HG03442 (cell line): ENCODE results near the gene GPD1L.
"Not testable (repeated sequence)": the region's sequence is repeated elsewhere in the genome, so short reads cannot be mapped to it uniquely, and the experiment has no call there.

Experiments used
- ATAC-seq: cut with Tn5 transposase; IDR thresholded peaks from one replicate; pipeline ENCODE4 v1.9.1; 2021; ENCODE audit warnings: mild to moderate bottlenecking, moderate library complexity; ENCODE audit not compliant: unreplicated experiment

The GPD1L gene

GRCh38 chr3:32177702-32178198, 71.3 kb downstream of the GPD1L start:
- ATAC-seq, result peak; percentile 73

- no peak for ATAC-seq
Measured at GRCh38 chr3:32180141-32180784, 73.8 kb downstream of the GPD1L start.

DNA sequence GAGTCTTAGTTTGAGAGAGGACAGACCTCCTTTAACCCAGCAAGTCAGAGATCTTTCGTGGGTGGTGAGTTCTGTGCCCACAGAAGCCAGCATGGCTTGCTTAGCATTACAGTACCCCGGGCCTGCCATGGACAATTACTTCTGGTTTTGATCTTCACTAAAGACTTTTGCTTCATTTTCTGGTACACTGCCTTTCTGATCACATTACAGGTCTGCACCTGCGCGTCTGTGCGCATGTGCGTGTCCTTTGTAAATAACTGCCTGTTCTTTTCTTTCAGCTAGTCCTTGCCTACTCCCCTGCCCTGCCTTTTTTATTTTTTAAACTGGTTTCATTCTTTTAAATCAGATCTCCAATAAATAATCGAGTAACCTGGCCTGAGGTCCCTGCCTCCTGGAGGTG, 74.9 kb downstream of the GPD1L start:
- no peak for ATAC-seq

DNA sequence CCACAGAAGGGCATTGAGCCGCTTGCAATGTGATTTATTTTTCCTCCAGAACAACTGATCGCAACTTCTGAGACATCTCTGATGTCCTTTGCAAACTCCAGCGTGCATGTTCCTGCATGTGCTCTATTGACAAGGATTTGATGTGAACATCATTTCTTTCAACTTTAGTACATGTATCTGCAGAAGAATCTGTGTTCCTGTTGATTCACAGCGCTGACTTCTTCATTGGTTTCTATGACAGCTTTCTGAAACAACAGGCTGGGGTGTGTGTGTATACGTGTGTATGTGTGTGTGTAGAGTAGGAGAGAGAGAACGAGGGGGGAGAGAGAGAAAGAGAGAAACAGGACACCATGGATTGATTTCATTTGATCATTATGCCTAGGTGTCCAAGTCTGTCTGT, 75.4 kb downstream of the GPD1L start:
- no peak for ATAC-seq

DNA sequence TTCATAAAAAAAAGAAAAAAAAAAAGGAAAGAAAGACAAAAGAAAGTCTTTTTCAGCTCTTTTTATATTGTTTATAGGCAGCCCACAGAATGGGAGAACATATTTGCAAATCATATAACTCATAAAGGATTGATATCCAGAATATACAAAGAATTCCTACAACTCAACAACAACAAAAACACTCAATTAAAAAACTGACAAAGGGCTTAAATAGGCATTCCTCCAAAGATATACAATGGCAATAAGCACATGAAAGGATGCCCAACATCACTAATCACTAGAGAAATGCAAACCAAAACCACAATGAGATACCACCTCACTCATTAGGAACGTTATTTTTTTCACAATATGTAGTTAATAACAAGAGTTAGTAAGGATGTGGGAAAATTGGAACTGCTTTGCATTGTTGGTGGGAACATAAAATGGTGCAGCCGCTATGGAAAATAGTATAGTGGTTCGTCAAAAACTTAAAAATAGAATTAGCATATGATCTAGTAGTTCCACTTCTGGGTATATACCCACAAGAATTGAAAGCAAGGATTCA, 77.8 kb downstream of the GPD1L start:
- ATAC-seq, result no peak

DNA sequence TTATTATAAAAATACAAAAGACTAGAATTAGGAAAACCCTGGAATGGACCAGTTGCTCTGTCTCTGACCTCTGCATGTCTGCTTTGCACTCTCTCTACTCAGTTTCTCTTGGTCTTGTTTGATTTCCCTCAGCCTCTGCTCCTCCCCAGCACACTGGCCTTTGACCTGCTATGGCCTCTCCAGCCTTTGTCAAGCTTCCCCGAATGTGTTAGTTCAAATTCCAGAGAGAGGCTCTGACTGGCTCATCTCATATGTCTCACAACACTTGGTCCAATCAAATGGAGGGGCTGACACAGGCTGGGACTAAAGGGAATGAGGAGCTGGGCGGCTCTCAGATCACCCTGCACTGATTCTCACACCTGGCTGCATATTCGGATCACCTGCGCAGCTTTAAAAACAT, 79.7 kb downstream of the GPD1L start:
- ATAC-seq, result no peak

DNA sequence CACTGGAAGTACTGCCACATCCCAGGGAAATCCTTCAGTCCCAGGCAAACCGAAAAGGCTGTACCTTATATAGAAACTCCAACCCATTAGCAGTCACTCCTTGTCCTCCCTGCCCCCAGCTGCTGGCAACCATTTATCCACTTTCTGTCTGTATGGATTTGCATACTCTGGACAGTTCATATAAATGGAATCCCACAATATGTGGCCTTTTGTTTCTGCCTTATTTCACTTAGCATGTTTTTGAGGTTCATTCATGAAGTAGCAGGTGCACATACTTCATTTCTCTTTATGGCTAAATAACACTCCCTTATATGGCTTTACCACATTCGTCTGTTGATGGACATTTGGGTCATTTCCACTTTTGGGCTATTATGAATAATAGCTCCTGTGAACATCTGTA, 80.5 kb downstream of the GPD1L start:
- ATAC-seq, result no peak

- ATAC-seq, result no peak
Measured at GRCh38 chr3:32189693-32190092, 83.3 kb downstream of the GPD1L start.

- ATAC-seq, result not testable (repeated sequence)
Measured at GRCh38 chr3:32190556-32190955, 84.1 kb downstream of the GPD1L start.

DNA sequence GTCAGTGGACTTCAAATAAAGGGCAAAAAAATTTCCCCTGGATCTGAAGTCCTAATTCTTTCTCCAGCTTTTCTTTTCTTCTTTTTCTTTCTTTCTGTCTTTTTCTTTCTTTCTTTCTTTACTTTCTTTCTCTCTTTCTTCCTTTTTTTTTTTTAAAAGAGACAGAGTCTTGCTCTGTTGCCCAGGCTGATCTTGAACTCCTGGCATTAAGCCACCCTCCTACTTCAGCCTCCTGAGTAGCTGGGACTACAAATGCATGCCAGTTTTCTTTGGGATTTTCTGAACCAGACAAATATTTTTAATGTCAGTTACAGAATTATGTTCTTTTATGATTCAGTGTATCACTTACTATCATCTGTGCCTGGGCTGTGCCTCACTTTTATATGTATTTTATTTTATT, 86.7 kb downstream of the GPD1L start:
- no peak for ATAC-seq

DNA sequence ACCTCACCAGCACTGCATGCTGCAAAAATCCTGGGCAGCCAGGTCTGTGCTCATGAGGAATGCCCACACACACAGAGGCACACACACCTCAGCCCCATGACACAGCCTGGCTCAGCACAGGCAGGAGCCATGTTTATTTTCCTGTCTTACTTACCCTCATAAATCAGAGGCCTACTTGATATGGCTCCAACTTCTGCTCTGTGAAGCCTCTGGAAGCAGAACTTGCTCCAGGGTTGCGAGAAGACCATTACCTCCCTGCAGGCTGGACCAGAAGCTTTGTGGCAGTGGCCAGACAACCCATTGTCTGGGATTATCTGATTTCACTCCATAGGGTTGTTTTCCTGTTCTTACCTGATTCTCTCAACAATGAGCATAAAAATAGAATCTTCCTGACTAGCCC, 88.2 kb downstream of the GPD1L start:
- ATAC-seq, result no peak

- ATAC-seq, result no peak
Measured at GRCh38 chr3:32195995-32196540, 89.6 kb downstream of the GPD1L start.

DNA sequence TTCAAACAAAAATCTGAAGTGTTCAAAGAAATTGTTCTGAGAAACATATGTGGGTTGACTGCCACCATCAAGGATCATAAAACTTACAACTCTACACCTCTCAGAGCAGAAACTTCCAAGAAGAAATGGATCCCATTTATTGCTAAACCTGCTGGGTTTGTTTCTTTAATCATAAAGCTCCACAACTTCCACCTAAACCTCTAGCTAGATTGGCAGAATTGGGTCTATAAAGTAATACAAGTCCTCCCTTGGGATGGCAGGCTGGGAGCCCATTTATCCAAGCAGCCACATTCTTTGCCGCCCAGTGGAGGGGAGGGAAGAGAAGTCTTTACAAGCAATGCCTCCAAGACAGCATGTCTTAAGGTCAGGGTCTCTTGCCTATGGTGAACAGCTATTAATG, 91.6 kb downstream of the GPD1L start:
- no peak for ATAC-seq

DNA sequence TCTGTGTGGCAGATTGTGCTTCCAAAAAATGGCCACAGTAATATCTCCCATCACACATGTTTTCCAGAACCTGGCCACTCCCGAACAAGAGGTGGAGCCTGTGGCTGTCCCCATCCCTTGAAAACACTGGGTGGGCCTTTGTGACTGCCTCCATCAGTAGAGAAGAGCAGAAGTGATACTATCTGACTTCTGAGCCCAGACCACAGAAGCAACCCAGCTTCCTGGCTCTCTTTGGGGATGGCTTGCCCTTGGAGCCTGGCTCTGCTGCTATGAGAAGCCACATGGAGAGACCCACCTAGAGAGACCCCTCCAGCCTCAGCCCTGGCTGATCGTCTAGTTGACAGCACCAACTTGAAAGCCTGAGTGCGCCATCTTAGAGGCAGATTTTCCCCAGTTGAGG, 92.3 kb downstream of the GPD1L start:
- ATAC-seq, result no peak

GRCh38 chr3:32200490-32200889, 94.1 kb downstream of the GPD1L start:
- ATAC-seq, result no peak

DNA sequence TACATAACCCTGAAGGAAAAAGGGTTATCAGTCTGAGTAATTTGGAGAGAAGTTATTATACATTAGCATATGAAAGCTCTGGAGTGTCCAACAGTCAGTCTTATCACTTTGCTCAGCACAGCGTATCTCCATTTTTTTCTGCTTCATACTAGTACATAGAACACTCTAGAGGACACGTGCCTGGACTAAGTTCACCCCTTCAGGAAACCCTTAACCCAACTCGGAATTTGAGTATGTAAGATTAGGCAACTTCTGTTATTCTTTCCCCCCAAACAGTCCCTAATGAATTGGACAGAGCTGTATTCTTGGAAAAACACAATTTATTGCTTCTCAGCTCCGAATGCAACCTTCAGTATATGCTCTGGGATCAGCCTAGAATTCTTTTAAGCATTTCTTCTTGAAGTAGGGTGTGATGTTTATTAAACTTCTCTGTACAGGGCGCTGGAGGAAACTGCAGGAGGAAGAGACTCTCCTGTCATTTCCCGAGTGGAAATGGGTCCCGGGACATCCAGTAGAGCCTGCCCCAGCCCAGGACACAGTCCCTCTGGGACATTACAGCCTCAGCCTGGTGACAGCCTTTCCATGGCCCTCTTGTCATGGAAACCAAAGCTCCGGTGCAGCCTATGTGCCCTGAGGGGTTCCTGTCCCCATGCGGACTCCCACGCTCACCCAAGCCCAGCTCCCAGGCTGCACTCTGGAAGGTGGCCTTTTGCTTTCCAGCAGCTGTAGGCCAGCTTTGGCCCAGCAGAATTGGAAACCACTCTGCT, 94.8 kb downstream of the GPD1L start:
- ATAC-seq, result no peak

- ATAC-seq, result no peak
Measured at GRCh38 chr3:32202496-32202895, 96.1 kb downstream of the GPD1L start.

GRCh38 chr3:32203854-32204253, 97.4 kb downstream of the GPD1L start:
- ATAC-seq, result no peak

DNA sequence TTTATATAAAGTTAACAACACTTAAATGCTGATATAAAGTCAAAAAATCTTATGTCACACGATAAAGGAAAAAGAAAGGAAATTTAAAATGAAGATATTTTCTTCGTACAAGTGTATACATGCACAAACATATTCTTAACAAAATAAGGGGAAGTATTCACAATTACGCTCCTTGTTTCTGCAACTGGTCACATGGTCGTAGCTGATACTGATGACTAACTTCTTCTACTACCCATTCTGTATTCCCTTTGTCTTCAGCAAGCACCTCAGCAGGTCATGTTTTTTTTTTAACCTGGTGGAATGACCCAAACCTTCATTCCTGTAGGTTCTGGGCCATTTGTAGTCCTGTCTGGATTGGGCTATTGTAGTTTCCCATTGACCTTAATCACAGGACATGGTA, 102.0 kb downstream of the GPD1L start:
- ATAC-seq, result no peak

GRCh38 chr3:32215185-32215584, 108.8 kb downstream of the GPD1L start:
- no peak for ATAC-seq

DNA sequence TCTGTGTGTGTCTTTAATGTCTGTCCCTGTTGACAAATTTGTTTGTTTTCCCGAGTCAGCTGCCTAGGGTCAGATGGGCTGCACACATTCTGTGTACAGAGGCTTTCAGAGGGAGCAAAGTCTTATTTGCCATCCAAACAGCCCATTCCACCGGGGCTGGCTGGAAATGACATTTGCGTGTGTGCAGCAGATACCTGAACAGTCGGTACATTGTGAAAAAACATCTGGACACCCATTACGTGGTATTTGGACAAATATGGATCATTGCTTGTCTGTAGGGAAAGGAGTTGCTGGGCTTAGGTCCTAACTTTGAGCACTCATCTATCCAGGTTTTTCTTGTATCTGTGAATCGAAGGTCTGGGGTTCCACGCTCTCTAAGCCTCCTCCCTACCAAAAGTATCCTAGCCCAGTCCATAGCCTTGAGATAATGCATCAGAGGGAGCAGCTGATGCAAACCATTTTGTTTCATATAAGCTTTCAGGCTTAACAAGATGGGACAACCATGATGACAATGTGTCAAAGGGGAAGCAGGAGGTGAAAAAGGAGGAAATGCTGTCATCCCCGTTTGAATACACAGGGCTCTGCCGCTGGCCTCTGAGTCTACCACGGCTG, 109.9 kb downstream of the GPD1L start:
- no peak for ATAC-seq

GRCh38 chr3:32217339-32217738, 110.9 kb downstream of the GPD1L start:
- no peak for ATAC-seq
